ENCODE data around the gene IKZF3.
A peak's percentile ranks its signal among the peaks of the same experiment; 100 is the strongest.

IKZF3 gene

DNA sequence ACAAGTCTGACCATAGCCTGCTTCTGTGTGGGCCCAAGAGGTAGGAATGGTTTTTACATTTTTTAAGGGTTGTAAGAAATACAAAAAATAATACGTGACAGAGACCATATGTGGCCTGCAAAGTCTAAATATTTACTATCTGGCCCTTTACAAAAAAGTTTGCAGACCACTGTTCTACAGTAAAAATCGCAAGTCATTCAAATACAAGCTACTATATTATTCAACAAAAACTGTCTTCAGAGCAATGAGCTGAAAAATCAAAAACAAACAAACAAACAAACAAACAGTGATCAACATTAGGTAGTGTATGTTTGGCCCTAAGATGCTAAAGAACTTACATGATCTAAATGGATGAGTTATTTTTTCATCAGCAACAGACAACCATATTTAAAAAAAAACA lies 32.5 kb downstream of the IKZF3 start:
- no peak for DNase-seq
- H3K4me1 ChIP-seq (ENCODE audit: control insufficient read depth, low read depth, low read length): no peaks in the 10 kb centered on the region

GRCh38 chr17:39828443-39828842 lies 35.7 kb downstream of the IKZF3 start:
- H2BK15ac ChIP-seq (replicated peaks; ENCODE audit: low read depth): no peak overlapping the region
- H3K36me3 ChIP-seq (ENCODE audit: control insufficient read depth, insufficient read depth, low read length): no peaks in the 10 kb centered on the region
- H3K18ac ChIP-seq (ENCODE audit: low read length): no peak overlapping the region
- no peak overlapping the region for H3K4me3 ChIP-seq (ENCODE audit: low read length)
- H3K4me2 ChIP-seq (ENCODE audit: low read length): no peak overlapping the region
- H3K79me1 ChIP-seq (ENCODE audit: low read length): no peaks in the 10 kb centered on the region
- no peaks in the 10 kb centered on the region for H3K27me3 ChIP-seq (ENCODE audit: insufficient read depth, low read length, poor library complexity)
- no peak overlapping the region for H3K27ac ChIP-seq (ENCODE audit: low read depth, low read length)
- H2BK120ac ChIP-seq (ENCODE audit: low read depth, low read length): no peak overlapping the region
- DNase-seq: no peak
- no CpG with 5 or more reads among the region's 4 CpGs for WGBS (ENCODE audit: extremely low coverage, insufficient coverage, low lambda C conversion rate)
- no peaks in the 10 kb centered on the region for H3K4me1 ChIP-seq (ENCODE audit: control insufficient read depth, low read depth, low read length)
- no peak overlapping the region for H3K56ac ChIP-seq (ENCODE audit: low read length)
- no peaks in the 10 kb centered on the region for H3K79me2 ChIP-seq (ENCODE audit: control insufficient read depth, insufficient read depth, low read length)
- no peak overlapping the region for H3K4ac ChIP-seq (ENCODE audit: low read depth, low read length)
- H4K8ac ChIP-seq (ENCODE audit: low read depth, low read length): no peak overlapping the region
- no peak overlapping the region for H3K9ac ChIP-seq (ENCODE audit: low read length)
- H3K23ac ChIP-seq (ENCODE audit: low read length): no peak overlapping the region
- no peak overlapping the region for H2AK5ac ChIP-seq (ENCODE audit: low read length)
- no peak overlapping the region for H2BK5ac ChIP-seq (ENCODE audit: low read length)
- H4K5ac ChIP-seq (ENCODE audit: low read length): no peak overlapping the region

More for the DNA sequence above, 32.5 kb downstream of the IKZF3 start:
- Histone ChIP-seq H3K9ac (ENCODE audit: low read length) (no peak overlapping the region), H3K56ac (ENCODE audit: low read length) (no peak overlapping the region), H4K8ac (ENCODE audit: low read depth, low read length) (no peak overlapping the region), H3K27ac (ENCODE audit: low read depth, low read length) (no peak overlapping the region), H3K79me1 (ENCODE audit: low read length) (no peaks in the 10 kb centered on the region), H3K18ac (ENCODE audit: low read length) (no peak overlapping the region), H2BK120ac (ENCODE audit: low read depth, low read length) (no peak overlapping the region), H3K27me3 (ENCODE audit: insufficient read depth, low read length, poor library complexity) (no peaks in the 10 kb centered on the region), H3K4me2 (ENCODE audit: low read length) (no peak overlapping the region), H3K4me3 (ENCODE audit: low read length) (no peak overlapping the region), H3K36me3 (ENCODE audit: control insufficient read depth, insufficient read depth, low read length) (no peaks in the 10 kb centered on the region), H4K5ac (ENCODE audit: low read length) (no peak overlapping the region), H2BK15ac (replicated peaks; ENCODE audit: low read depth) (no peak overlapping the region), H3K23ac (ENCODE audit: low read length) (no peak overlapping the region), H2AK5ac (ENCODE audit: low read length) (no peak overlapping the region), H3K79me2 (ENCODE audit: control insufficient read depth, insufficient read depth, low read length) (no peaks in the 10 kb centered on the region), H3K4ac (ENCODE audit: low read depth, low read length) (no peak overlapping the region), H2BK5ac (ENCODE audit: low read length) (no peak overlapping the region)
- no CpG with 5 or more reads among the region's 2 CpGs for WGBS (ENCODE audit: extremely low coverage, insufficient coverage, low lambda C conversion rate)

DNA sequence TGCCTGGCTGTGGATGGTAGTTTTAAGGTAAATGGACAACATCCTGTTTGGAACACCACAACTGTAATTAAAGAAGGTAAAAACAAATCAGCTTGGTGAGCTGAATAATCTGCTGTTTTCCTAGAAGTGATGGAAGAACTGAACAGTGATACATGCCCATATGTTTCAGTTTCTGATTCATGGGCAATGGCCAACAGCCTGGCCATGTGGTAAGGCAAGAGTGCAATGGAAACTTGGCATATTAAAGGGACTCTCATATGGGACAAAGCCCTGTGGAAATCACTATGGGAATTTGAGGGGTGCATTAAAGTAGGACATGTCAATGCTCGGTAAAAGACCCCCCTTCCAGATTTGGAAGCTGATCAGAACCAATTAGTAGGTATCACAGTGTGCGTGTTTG lies 37.8 kb downstream of the IKZF3 start:
- H3K9ac ChIP-seq (ENCODE audit: low read length): no peak overlapping the region
- H3K23ac ChIP-seq (ENCODE audit: low read length): no peak overlapping the region
- no peaks in the 10 kb centered on the region for H3K79me2 ChIP-seq (ENCODE audit: control insufficient read depth, insufficient read depth, low read length)
- H3K4me3 ChIP-seq (ENCODE audit: low read length): no peak overlapping the region
- no peak overlapping the region for H3K4ac ChIP-seq (ENCODE audit: low read depth, low read length)
- no peak overlapping the region for H2AK5ac ChIP-seq (ENCODE audit: low read length)
- H3K56ac ChIP-seq (ENCODE audit: low read length): no peak overlapping the region
- no peaks in the 10 kb centered on the region for H3K36me3 ChIP-seq (ENCODE audit: control insufficient read depth, insufficient read depth, low read length)
- H3K4me2 ChIP-seq (ENCODE audit: low read length): no peak overlapping the region
- H3K79me1 ChIP-seq (ENCODE audit: low read length): no peaks in the 10 kb centered on the region
- no peak overlapping the region for H2BK5ac ChIP-seq (ENCODE audit: low read length)
- WGBS (ENCODE audit: extremely low coverage, insufficient coverage, low lambda C conversion rate): no CpG with 5 or more reads among the region's 2 CpGs
- no peaks in the 10 kb centered on the region for H3K4me1 ChIP-seq (ENCODE audit: control insufficient read depth, low read depth, low read length)
- no peak overlapping the region for H2BK15ac ChIP-seq (replicated peaks; ENCODE audit: low read depth)
- no peak overlapping the region for H4K8ac ChIP-seq (ENCODE audit: low read depth, low read length)
- no peak overlapping the region for H3K27ac ChIP-seq (ENCODE audit: low read depth, low read length)
- H3K27me3 ChIP-seq (ENCODE audit: insufficient read depth, low read length, poor library complexity): no peaks in the 10 kb centered on the region
- H3K18ac ChIP-seq (ENCODE audit: low read length): no peak overlapping the region
- H2BK120ac ChIP-seq (ENCODE audit: low read depth, low read length): no peak overlapping the region
- H4K5ac ChIP-seq (ENCODE audit: low read length): no peak overlapping the region
- no peak for DNase-seq

GRCh38 chr17:39823407-39824054 lies 40.6 kb downstream of the IKZF3 start:
- Histone ChIP-seq H2BK120ac (ENCODE audit: low read depth, low read length) (no peak overlapping the region), H3K56ac (ENCODE audit: low read length) (no peak overlapping the region), H3K79me2 (ENCODE audit: control insufficient read depth, insufficient read depth, low read length) (no peaks in the 10 kb centered on the region), H3K79me1 (ENCODE audit: low read length) (no peaks in the 10 kb centered on the region), H2BK15ac (replicated peaks; ENCODE audit: low read depth) (no peak overlapping the region), H3K27me3 (ENCODE audit: insufficient read depth, low read length, poor library complexity) (no peaks in the 10 kb centered on the region), H3K27ac (ENCODE audit: low read depth, low read length) (no peak overlapping the region), H3K4me2 (ENCODE audit: low read length) (no peak overlapping the region), H2AK5ac (ENCODE audit: low read length) (no peak overlapping the region), H4K5ac (ENCODE audit: low read length) (no peak overlapping the region), H3K36me3 (ENCODE audit: control insufficient read depth, insufficient read depth, low read length) (no peaks in the 10 kb centered on the region), H4K8ac (ENCODE audit: low read depth, low read length) (no peak overlapping the region), H3K9ac (ENCODE audit: low read length) (no peak overlapping the region), H3K23ac (ENCODE audit: low read length) (no peak overlapping the region), H3K4me3 (ENCODE audit: low read length) (no peak overlapping the region), H3K4ac (ENCODE audit: low read depth, low read length) (no peak overlapping the region), H3K4me1 (ENCODE audit: control insufficient read depth, low read depth, low read length) (no peaks in the 10 kb centered on the region), H3K18ac (ENCODE audit: low read length) (no peak overlapping the region), H2BK5ac (ENCODE audit: low read length) (no peak overlapping the region)
- peak; percentile 22 for DNase-seq
- no CpG with 5 or more reads among the region's 5 CpGs for WGBS (ENCODE audit: extremely low coverage, insufficient coverage, low lambda C conversion rate)

DNA sequence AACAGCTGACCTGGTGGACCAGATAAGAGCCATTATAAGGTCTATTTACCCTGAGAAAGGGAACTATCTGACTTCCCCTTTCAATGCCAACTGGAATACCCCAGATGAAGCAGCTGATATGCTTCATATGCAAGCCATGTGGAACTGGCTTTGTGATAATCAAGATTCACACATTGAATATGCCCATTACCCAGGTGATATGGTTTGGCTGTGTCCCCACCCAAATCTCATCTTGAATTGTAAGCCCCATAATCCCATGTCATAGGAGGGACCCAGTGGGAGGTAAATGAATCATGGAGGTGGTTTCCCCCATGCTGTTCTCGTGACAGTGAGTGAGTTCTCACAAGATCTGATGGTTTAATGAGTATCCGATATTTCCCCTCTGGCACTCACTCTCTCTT lies 42.1 kb downstream of the IKZF3 start:
- H3K56ac ChIP-seq (ENCODE audit: low read length): no peak overlapping the region
- DNase-seq: no peak
- H3K4me2 ChIP-seq (ENCODE audit: low read length): no peak overlapping the region
- no peak overlapping the region for H4K8ac ChIP-seq (ENCODE audit: low read depth, low read length)
- no peak overlapping the region for H4K5ac ChIP-seq (ENCODE audit: low read length)
- H3K9ac ChIP-seq (ENCODE audit: low read length): no peak overlapping the region
- H3K18ac ChIP-seq (ENCODE audit: low read length): no peak overlapping the region
- H3K4me1 ChIP-seq (ENCODE audit: control insufficient read depth, low read depth, low read length): no peaks in the 10 kb centered on the region
- H3K79me1 ChIP-seq (ENCODE audit: low read length): no peaks in the 10 kb centered on the region
- WGBS (ENCODE audit: extremely low coverage, insufficient coverage, low lambda C conversion rate): no CpG with 5 or more reads among the region's 2 CpGs
- H2BK15ac ChIP-seq (replicated peaks; ENCODE audit: low read depth): no peak overlapping the region
- H3K4me3 ChIP-seq (ENCODE audit: low read length): no peak overlapping the region
- H2BK120ac ChIP-seq (ENCODE audit: low read depth, low read length): no peak overlapping the region
- no peak overlapping the region for H2AK5ac ChIP-seq (ENCODE audit: low read length)
- H2BK5ac ChIP-seq (ENCODE audit: low read length): no peak overlapping the region
- H3K79me2 ChIP-seq (ENCODE audit: control insufficient read depth, insufficient read depth, low read length): no peaks in the 10 kb centered on the region
- H3K23ac ChIP-seq (ENCODE audit: low read length): no peak overlapping the region
- H3K4ac ChIP-seq (ENCODE audit: low read depth, low read length): no peak overlapping the region
- no peaks in the 10 kb centered on the region for H3K27me3 ChIP-seq (ENCODE audit: insufficient read depth, low read length, poor library complexity)
- no peaks in the 10 kb centered on the region for H3K36me3 ChIP-seq (ENCODE audit: control insufficient read depth, insufficient read depth, low read length)
- no peak overlapping the region for H3K27ac ChIP-seq (ENCODE audit: low read depth, low read length)

- no peak overlapping the region for H2BK15ac ChIP-seq (replicated peaks; ENCODE audit: low read depth)
- no peak overlapping the region for H3K18ac ChIP-seq (ENCODE audit: low read length)
- H3K56ac ChIP-seq (ENCODE audit: low read length): no peak overlapping the region
- H3K23ac ChIP-seq (ENCODE audit: low read length): no peak overlapping the region
- H2BK5ac ChIP-seq (ENCODE audit: low read length): no peak overlapping the region
- H3K27me3 ChIP-seq (ENCODE audit: insufficient read depth, low read length, poor library complexity): no peaks in the 10 kb centered on the region
- no peak overlapping the region for H3K4ac ChIP-seq (ENCODE audit: low read depth, low read length)
- no peak overlapping the region for H2BK120ac ChIP-seq (ENCODE audit: low read depth, low read length)
- DNase-seq: no peak
- H3K79me1 ChIP-seq (ENCODE audit: low read length): no peaks in the 10 kb centered on the region
- WGBS (ENCODE audit: extremely low coverage, insufficient coverage, low lambda C conversion rate): no CpG with 5 or more reads among the region's 2 CpGs
- H3K4me2 ChIP-seq (ENCODE audit: low read length): no peak overlapping the region
- H3K4me3 ChIP-seq (ENCODE audit: low read length): no peak overlapping the region
- no peaks in the 10 kb centered on the region for H3K36me3 ChIP-seq (ENCODE audit: control insufficient read depth, insufficient read depth, low read length)
- no peak overlapping the region for H3K27ac ChIP-seq (ENCODE audit: low read depth, low read length)
- H4K5ac ChIP-seq (ENCODE audit: low read length): no peak overlapping the region
- no peaks in the 10 kb centered on the region for H3K4me1 ChIP-seq (ENCODE audit: control insufficient read depth, low read depth, low read length)
- H4K8ac ChIP-seq (ENCODE audit: low read depth, low read length): no peak overlapping the region
- no peak overlapping the region for H2AK5ac ChIP-seq (ENCODE audit: low read length)
- H3K9ac ChIP-seq (ENCODE audit: low read length): no peak overlapping the region
- H3K79me2 ChIP-seq (ENCODE audit: control insufficient read depth, insufficient read depth, low read length): no peaks in the 10 kb centered on the region
Observed at GRCh38 chr17:39820987-39821386, 43.1 kb downstream of the IKZF3 start.

Measured in mesendoderm (in vitro differentiated cells).